ENCODE results near the gene GLDN. TPM values are rescaled to one million over a fixed set of nuclear protein-coding genes. Genes with fewer than 3 reads are reported as not detected.

Gene GLDN
- total RNA-seq, 1 experiment from 2014 or later = not detected

DNA sequence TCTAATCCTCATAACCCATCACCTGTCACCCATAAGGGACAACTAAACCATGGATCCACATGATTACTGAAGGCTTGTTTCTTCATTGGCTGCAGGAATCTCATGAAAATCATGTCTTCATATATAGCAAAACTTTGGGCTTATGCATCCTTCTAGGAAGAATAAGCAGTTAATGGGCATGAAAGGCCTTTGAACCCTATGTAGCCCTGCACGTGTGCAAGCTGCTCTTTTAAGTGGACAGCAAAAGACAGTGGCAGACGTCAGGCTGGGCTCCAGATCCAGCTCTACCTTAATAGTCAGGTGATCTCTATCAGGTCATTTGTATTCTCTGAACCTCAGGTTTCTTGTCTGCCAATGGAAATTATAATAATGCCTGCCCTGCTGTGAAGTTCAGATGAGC is 21.9 kb upstream of the GLDN start:
- in situ Hi-C loops (cut with HindIII; ENCODE audit: low pct_unique_long_range_greater_than_20kb, low sequenced_read_pairs) = no loop called here
- DNase-seq (ENCODE audit: low read depth) = no peak

DNA sequence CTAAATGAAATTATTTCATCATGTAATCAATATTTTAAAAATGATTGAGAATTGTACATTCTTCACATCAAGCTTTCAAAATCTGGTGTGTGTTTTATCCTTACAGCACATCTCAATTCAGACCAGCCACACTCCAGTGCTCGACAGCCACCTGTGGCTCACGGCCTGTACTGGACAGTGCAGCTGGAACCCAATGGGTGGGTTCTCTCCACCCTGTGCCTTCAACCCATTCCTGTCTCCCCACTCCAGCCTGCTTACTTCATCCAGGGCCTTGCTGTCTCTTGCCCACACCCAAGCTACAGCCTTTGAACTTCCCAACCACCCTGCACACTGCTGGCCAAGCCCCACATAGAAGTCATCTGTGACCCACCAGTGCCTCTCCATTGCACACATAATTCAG is 20.6 kb upstream of the GLDN start:
- in situ Hi-C loops (cut with HindIII; ENCODE audit: low pct_unique_long_range_greater_than_20kb, low sequenced_read_pairs) = no loop called here
- DNase-seq (ENCODE audit: low read depth) = no peak

DNA sequence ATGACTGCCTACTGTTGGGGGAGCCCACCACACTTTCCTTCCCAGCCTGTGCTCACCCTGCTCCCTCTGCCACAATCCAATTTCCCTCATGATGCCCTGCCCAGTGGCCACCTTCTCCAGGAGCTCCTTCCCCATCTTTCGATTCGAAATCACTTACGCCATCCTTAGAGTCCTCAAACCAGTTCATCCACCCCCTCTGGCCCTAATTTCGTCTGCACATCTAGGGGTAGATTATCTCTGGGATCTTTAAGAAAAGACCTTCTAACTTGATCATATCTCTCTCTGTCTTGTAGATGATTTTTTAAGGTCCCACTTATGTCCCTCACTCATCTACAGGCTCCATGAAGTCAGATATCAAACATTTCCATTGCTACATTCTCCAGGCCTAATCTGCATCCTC is 20.1 kb upstream of the GLDN start:
- in situ Hi-C loops (cut with HindIII; ENCODE audit: low pct_unique_long_range_greater_than_20kb, low sequenced_read_pairs) = no loop called here
- no peak for DNase-seq (ENCODE audit: low read depth)

DNA sequence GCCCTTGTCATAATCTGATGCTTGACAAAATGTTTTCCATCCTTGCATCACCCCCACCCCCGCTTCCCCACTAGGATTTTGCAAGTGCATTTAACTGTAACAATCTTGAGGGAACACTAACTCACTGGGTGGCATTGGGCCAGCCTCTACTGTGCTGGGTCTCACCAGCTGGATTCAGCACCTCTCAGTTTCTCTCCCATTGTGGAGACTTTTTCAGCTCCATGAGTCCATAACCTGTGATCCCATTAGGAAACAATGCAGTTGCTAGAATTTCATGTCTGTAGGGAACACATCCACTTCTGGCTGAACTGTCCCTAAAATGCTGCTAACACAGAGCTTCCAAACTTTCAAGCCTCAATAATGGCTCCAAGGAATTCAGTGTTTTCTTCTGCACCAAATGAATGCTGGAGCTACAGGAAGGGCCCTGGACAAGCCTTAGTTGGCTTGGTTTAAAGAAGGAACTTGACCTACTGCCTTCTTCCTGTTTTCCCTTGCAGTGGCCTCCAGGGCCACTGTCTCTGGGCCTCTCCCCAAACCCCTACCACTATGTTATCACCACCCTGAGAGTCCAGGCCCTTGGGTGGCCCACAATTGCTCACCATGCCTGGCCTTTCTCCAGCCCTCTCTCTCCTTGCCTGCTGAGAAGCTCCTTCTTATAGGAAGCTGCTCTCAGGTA is 18.7 kb upstream of the GLDN start:
- in situ Hi-C loops (cut with HindIII; ENCODE audit: low pct_unique_long_range_greater_than_20kb, low sequenced_read_pairs) = no loop called here
- no peak for DNase-seq (ENCODE audit: low read depth)

DNA sequence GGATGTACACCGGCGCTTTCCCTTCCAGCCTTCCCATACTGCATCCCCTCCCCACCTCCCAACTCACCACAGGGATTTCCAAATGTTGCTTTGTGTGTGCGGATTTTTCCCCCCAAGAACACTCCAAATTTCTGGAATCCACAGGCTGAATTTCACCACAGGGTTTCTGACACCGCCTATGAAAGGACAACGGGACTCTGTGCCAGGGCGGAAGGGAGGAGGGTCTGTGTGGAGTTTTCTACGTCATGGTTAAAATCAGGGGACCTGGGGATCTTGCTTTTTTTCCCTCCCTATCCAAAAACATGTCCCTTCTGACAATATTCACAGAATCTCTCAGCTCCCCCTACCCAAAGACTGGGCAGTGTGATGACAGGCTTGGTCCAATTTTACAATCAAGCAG is 17.7 kb upstream of the GLDN start:
- no peak for DNase-seq (ENCODE audit: low read depth)
- in situ Hi-C loops (cut with HindIII; ENCODE audit: low pct_unique_long_range_greater_than_20kb, low sequenced_read_pairs) = no loop called here

DNA sequence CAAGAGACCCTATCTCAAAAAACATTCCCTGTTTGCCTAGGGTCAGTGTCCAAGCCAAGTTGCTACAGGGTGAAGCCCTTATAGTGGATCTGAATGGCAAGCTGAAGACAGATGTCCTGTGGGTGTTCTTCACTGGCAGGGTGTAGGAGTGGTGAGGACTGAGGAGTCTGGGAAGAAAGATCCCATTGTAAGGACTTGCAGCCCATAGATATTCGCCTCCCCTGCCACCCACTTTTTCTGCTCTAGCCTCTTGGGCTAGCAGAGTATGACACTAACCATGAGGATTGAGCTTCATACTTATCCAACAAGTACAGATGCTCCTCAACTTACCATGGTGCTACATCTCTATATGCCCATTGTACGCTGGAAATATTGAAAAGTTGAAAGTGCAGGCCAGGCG is 16.3 kb upstream of the GLDN start:
- DNase-seq (ENCODE audit: low read depth) = no peak
- in situ Hi-C loops (cut with HindIII; ENCODE audit: low pct_unique_long_range_greater_than_20kb, low sequenced_read_pairs) = no loop called here

DNA sequence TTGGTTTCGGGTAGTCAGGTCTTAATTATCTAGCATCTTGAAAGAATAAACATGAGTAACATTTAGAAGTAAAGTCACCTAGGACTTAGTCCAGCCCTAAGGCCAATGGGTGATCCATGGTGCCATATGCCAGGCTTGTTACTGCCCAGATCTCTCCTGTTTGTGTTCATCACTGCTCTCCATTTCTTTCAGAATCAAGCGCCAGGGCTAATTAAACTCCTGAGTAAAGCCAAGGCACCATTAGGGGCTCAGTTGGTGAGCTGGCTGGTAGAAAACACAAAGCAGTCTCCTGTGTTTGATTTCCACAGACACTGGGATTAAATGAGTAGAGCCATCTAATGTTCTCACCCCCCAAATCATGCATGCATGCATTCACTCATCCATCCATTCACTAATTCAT is 14.4 kb upstream of the GLDN start:
- in situ Hi-C loops (cut with HindIII; ENCODE audit: low pct_unique_long_range_greater_than_20kb, low sequenced_read_pairs) = no loop called here
- DNase-seq (ENCODE audit: low read depth) = no peak

DNA sequence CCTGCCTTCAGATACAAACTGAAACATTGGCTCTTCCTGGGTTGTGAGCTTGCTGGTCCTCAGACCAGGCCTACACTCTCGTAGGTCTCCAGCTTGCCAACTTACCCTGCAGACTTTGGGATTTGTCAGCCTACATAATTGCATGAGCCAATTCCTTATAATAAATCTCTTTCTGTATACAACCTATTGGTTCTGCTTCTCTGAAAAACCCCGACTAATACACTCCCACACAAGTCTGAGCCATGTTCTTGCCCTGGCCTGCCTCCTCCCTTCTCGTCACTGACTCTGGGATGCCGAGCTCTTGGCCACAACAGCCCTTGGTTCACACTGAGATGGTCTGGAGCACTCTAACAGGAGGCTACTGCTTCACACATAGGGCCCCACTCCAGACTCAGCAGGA is 12.5 kb upstream of the GLDN start:
- in situ Hi-C loops (cut with HindIII; ENCODE audit: low pct_unique_long_range_greater_than_20kb, low sequenced_read_pairs) = no loop called here

DNA sequence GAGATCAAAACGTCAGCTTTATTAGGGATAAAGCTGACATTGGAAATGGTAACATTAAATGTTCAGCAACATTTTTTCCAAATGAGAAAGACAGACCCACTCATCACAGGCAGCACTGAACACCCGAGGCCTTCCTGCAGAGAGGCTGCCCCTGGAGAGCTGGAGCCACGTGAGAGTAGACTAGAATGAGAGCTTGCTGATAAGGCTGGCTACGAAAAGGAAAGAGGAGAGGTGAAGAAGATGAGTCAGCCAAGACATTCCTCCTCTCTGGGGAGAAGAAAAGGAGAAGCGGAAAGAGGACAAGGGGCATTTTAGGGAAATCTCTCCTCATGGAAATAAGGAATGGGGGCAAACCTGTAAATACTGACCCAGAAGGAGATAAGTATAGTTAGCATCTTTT is 10.3 kb upstream of the GLDN start:
- in situ Hi-C loops (cut with HindIII; ENCODE audit: low pct_unique_long_range_greater_than_20kb, low sequenced_read_pairs) = no loop called here
- DNase-seq (ENCODE audit: low read depth) = no peak

More for the DNA sequence above, 12.5 kb upstream of the GLDN start:
- DNase-seq (ENCODE audit: low read depth) = no peak

DNA sequence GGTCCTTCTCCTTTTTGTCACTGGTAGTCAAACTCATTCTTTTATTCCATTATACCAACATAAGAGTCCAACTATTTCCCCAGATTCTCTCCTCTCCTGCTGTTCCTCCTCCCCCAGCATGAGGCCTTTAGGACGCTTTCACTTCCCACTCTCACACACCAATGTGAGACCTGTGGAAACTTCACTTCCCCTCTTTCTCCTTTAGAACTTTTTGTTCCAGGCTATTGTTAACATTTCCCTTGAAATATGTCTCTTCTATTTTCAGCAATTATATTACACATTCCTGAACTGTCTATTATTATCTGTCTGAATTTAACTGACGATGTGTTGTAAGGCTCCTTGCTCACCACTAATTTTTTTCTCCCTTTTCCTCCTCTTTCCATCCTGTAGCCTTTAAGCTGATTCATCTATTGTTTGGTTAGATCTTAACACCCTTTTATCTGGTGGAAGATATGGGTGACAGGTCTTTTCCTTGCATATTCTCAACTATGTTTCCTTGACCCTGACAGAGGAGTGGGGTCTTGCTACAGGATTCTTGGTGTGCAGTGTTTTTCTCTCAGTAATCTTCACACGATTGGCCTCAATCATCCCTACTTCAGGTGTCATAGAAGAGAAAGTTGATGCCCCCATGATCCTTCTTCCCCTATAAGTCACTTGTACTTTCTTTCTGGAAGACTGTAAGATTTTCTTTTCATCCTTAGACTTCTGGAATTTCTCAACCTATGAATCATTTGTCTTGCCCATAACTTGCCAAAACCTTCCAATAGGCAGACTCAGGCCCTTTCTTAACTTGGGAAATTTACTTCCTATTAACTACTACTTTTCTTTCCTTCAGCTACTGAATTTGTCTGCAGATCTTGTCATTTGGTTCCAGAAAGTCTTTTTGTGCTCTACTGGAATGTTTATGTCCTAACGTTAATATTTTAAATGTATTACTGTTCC is 9.0 kb upstream of the GLDN start:
- DNase-seq (ENCODE audit: low read depth) = no peak
- in situ Hi-C loops (cut with HindIII; ENCODE audit: low pct_unique_long_range_greater_than_20kb, low sequenced_read_pairs) = no loop called here

DNA sequence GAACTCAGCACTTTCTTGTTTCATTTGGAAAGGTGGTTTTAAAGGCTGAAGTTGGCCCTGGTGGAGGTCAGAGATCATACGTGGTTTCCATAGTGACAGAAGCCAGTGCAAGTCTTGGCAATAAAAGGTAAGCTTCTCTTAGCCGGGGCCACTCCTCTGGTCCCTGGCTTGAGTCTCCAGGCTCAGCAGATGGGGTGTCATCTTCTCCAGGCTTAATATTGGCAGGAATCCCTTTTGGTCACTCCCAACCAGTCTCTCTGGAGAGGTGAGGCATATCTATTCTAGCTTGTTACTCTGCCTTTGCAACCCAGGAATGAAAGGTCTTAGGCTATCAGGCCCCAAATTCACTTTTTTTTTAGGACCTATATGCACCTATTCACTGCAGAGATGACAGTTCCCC is 7.9 kb upstream of the GLDN start:
- in situ Hi-C loops (cut with HindIII; ENCODE audit: low pct_unique_long_range_greater_than_20kb, low sequenced_read_pairs) = no loop called here
- no peak for DNase-seq (ENCODE audit: low read depth)

DNA sequence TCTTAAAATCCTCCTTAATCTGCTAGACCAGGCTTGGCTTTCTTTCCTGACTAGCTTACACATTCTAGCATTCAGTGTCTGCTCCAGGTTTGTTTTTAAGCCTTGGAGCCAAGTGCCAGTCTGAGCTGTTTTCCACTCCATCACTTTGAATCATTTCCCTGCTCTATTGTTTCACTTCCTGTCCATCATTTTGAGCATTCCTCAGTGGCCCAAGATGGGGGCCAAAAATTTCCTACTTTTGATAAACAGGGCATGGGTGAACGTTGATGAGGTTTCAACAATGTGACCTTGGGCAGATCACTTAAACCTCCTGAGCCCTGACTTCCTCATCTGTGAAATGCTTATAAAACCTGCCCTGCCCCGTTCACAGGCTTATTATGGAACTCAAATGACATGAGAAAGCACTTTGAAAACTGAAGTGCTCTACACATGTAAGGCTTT is 7.4 kb upstream of the GLDN start:
- no peak for DNase-seq (ENCODE audit: low read depth)
- in situ Hi-C loops (cut with HindIII; ENCODE audit: low pct_unique_long_range_greater_than_20kb, low sequenced_read_pairs) = no loop called here

DNA sequence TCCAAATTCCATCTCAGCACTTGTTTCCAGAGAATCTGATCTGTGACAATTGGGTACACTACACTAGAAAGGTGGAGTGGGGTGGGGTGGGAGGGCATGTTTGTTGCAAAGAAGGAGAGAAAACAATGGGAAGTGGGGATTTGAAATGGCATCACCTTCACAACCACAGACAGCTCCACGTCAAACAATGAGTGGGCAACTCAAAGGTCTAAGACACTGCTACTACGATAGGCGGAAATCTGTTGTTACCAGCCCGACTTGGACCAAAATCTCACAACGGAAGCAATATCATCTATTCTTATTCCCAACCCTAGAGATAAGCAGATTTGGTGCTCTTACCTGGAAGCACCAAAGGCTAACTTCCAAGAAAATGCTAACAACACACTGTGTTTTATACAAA is 6.4 kb upstream of the GLDN start:
- in situ Hi-C loops (cut with HindIII; ENCODE audit: low pct_unique_long_range_greater_than_20kb, low sequenced_read_pairs) = no loop called here

DNA sequence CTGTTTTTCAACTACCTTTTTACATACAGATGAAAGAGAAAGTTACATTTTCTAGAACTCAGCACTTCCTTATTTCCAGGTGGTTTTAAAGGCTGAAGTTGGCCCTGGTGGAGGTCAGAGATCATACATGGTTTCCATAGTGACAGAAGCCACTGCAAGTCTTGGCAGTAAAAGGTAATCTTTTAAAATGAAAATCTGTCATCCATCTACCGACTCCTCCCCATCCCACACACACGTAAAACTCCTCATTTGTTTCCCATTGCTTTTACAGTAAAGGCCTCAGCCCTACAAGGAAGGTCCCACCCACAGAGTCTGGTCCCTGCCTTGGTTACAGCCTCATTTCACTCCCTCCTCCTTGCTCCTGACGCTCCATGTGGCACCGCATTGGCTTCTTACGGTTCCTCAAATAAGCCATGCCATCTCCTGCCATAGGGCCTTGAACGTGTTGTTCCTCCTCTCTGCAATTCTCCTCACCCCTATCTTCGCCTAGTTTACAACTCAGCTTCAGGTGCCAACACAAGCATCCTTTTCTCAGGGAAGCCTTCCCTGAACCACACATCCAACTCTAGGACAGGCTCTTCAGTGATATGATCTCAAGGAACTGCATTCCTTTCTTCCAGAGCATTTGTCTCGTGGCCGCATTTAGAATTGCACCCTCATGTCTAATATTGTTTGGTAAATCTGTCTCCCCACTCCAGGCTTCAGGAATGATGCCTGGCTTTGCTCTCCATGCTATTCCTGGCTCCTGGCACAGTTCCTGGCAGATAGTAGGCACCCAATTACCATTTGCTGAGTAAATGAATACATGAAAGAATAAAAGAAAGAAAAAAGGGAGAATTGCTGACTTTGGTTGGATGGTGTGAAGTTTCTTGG is 5.7 kb upstream of the GLDN start:
- DNase-seq (ENCODE audit: low read depth) = no peak
- in situ Hi-C loops (cut with HindIII; ENCODE audit: low pct_unique_long_range_greater_than_20kb, low sequenced_read_pairs) = no loop called here

More for the DNA sequence above, 6.4 kb upstream of the GLDN start:
- no peak for DNase-seq (ENCODE audit: low read depth)

DNA sequence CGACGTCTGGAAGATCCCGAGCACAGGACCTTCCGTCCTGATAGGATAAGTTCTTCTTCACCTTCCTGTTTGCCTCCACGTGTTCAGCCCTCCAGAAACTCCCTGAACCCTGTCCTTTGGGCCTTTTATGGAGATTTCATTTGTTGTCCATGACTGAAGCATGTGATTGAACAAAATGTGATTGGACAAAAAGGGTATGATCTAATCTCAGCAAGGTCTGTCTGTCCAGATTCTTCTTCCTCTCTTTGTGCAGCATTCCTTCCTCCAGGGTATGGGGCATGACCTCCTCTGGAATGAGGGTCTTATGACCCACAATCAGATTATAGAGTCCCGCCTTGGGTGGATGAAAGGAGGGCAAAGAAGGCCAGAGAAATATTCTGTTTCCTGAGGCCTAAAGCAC is 3.0 kb upstream of the GLDN start, which contains the start of gene CYP19A1:
Gene CYP19A1, minus strand, starts transcription at position 101 of the 400 bp plus-strand sequence. CDS start 95,684 bp downstream, outside the sequence.
- in situ Hi-C loops (cut with HindIII; ENCODE audit: low pct_unique_long_range_greater_than_20kb, low sequenced_read_pairs) = no loop called here
- no peak for DNase-seq (ENCODE audit: low read depth)

DNA sequence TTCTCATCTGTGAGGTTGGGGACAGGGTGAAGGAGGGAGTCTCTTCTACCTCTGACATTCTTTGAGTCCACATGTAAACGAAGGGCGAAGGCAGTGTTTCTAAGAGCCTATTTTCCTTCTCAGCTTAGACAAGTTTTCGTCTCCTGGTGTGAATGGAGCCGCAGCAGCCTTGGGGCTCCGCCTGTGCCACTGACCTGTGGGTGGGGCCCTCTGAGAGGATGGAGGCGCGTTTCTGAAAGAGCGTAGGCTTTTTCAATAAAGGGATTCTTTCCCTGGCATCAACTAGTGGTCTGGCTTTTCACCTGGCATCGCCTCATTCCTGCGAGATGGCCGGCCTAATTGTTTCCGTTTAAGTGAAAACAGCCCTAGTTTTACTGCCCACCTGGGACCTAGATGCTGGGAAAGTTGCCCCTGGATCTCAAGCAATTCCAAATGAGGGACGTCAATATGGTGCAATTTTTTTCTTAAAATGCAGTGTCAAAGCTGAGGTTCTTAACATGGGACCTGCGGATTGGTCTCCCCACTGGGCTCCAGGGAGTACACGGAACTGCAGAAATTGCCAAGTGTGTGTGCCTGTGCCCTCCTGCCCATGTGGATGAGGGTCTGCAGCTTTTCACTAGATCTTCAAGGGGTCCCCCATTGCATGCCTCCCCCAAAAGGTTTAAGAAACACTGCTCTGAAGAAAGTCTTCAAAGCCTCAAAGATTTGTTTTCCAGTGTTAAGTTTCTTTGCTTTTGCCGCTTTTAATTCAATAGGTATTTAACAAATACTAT is 958 bp downstream of the GLDN start:
- in situ Hi-C loops (cut with HindIII; ENCODE audit: low pct_unique_long_range_greater_than_20kb, low sequenced_read_pairs) = no loop called here
- no peak for DNase-seq (ENCODE audit: low read depth)

DNA sequence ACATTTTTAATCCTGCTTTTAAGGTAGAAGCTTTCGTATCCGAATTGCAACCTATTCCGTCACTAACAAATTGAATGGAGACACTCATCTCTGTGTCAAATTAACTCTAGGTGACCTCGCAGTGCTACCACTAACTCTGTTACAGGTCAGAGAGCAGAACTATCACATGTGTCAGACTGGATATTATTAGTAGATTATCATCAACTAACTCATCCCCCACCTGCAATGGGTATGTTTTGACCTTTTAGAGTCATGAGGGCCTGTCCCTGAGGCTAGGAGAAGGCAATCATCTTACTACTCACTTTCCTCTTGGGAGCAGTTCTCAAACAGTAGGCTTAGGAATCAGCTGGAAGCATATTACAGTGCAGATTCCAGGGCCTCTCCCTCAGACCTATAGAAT is 2.0 kb downstream of the GLDN start:
- in situ Hi-C loops (cut with HindIII; ENCODE audit: low pct_unique_long_range_greater_than_20kb, low sequenced_read_pairs) = no loop called here
- no peak for DNase-seq (ENCODE audit: low read depth)

DNA sequence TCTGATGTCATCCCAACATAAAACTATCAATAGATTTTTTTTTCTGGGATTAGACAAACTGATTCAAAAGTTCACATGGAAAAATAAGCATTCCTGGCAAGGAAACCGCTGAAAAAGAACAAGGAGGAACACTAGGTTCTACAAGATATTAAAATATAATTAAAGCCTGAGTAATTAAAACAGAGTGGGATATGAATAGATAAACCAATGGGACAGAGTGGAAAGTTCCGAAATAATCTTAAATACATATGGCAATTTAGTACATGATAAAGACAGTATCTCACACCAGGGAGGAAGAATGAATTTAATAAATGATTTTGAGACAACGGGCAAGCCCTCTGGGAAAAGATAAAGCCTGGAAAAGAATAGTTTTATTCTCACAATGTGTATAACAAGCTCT is 4.7 kb downstream of the GLDN start:
- no peak for DNase-seq (ENCODE audit: low read depth)
- in situ Hi-C loops (cut with HindIII; ENCODE audit: low pct_unique_long_range_greater_than_20kb, low sequenced_read_pairs) = no loop called here
